Stimulated activated CD8-positive, alpha-beta memory T cell treated with anti-CD3 and anti-CD28 coated beads, Interleukin-2, amount 100 ng/mL, for 48 hours (primary cell): ENCODE data around the gene EGFLAM.
"Not testable (repeated sequence)": the region's sequence is repeated elsewhere in the genome, so short reads cannot be mapped to it uniquely, and the experiment has no call there.

ENCODE experiments used
- DNase-seq, 2 donors: peaks; one replicate each; pipeline ENCODE4 v3.0.0-alpha.2; 2020; ENCODE audit warnings: low read depth in 2 of 2

EGFLAM gene

GRCh38 chr5:38329132-38329715 lies 70.9 kb downstream of the EGFLAM start:
- DNase-seq, result no peak

- DNase-seq, result no peak
These were observed 71.8 kb downstream of the EGFLAM start for GRCh38 chr5:38330207-38330606.

- no peak for DNase-seq
These were observed 73.5 kb downstream of the EGFLAM start for GRCh38 chr5:38331831-38332230.

- not testable (repeated sequence) for DNase-seq
These were observed 74.8 kb downstream of the EGFLAM start for GRCh38 chr5:38333181-38333580.

- DNase-seq, result no peak
These were observed 80.1 kb downstream of the EGFLAM start for GRCh38 chr5:38338455-38338854.

GRCh38 chr5:38339446-38339845 lies 81.1 kb downstream of the EGFLAM start:
- no peak for DNase-seq

GRCh38 chr5:38341056-38341455 lies 82.7 kb downstream of the EGFLAM start:
- DNase-seq, result no peak

- DNase-seq, result no peak
These were observed 83.3 kb downstream of the EGFLAM start for GRCh38 chr5:38341641-38342040.

- no peak for DNase-seq
These were observed 83.9 kb downstream of the EGFLAM start for GRCh38 chr5:38342261-38342660.

GRCh38 chr5:38344891-38345290 lies 86.5 kb downstream of the EGFLAM start:
- no peak for DNase-seq

GRCh38 chr5:38346593-38346992 lies 88.2 kb downstream of the EGFLAM start:
- DNase-seq, result no peak

GRCh38 chr5:38347040-38347763 lies 88.8 kb downstream of the EGFLAM start:
- DNase-seq, result no peak

- DNase-seq, result no peak
These were observed 89.5 kb downstream of the EGFLAM start for GRCh38 chr5:38347896-38348295.

- no peak for DNase-seq
These were observed 102.1 kb downstream of the EGFLAM start for GRCh38 chr5:38360323-38361061.

GRCh38 chr5:38362713-38363112 lies 104.4 kb downstream of the EGFLAM start:
- DNase-seq, result no peak

- no peak for DNase-seq
These were observed 106.5 kb downstream of the EGFLAM start for GRCh38 chr5:38364825-38365224.

- no peak for DNase-seq
These were observed 109.1 kb downstream of the EGFLAM start for GRCh38 chr5:38367410-38367809.

- DNase-seq, result no peak
These were observed 109.6 kb downstream of the EGFLAM start for GRCh38 chr5:38367966-38368365.

GRCh38 chr5:38369692-38370091 lies 111.3 kb downstream of the EGFLAM start:
- DNase-seq, result no peak

- DNase-seq, result no peak
These were observed 112.2 kb downstream of the EGFLAM start for GRCh38 chr5:38370358-38371100.

GRCh38 chr5:38371596-38371995 lies 113.2 kb downstream of the EGFLAM start:
- DNase-seq, result no peak

GRCh38 chr5:38373743-38374142 lies 115.4 kb downstream of the EGFLAM start:
- no peak for DNase-seq
